HFFc6 (cell line): ENCODE results near the gene ATP2B2. TPM values are rescaled to one million over a fixed set of nuclear protein-coding genes. Genes with fewer than 3 reads are reported as not detected.

Experiments
- DNase-seq: peaks from one replicate; pipeline ENCODE4 v3.0.0-alpha.2; 2018
- H3K27ac Mint-ChIP-seq: 2 replicates; pipeline ENCODE4 v1.8.0; 2020; ENCODE audit warnings: mild to moderate bottlenecking, mixed read lengths
- H3K27me3 Mint-ChIP-seq: 2 replicates; pipeline ENCODE4 v1.8.0; 2021; ENCODE audit warnings: mild to moderate bottlenecking, moderate library complexity, mixed read lengths; ENCODE audit not compliant: insufficient read depth
- H3K36me3 Mint-ChIP-seq: 2 replicates; pipeline ENCODE4 v1.8.0; 2021; ENCODE audit warnings: low read depth, mixed read lengths
- H3K4me1 Mint-ChIP-seq: 2 replicates; pipeline ENCODE4 v1.8.0; 2020; ENCODE audit warnings: low read depth, mixed read lengths
- H3K4me3 Mint-ChIP-seq: 2 replicates; pipeline ENCODE4 v1.8.0; 2020; ENCODE audit warnings: mild to moderate bottlenecking, moderate library complexity, mixed read lengths
- H3K9me3 Mint-ChIP-seq: 2 replicates; pipeline ENCODE4 v1.8.0; 2020; ENCODE audit warnings: mild to moderate bottlenecking, mixed read lengths
- total RNA-seq, 6 experiments: library from RNA; stranded (reverse); fragmentation: NEBNext Ultra II Directional; extraction: Animal tissue kit (Norgen Biotek cat#: 25700); gene quantifications; 2 replicates in 1 of 6; 3 replicates in 5 of 6; pipeline ENCODE4 v1.2.3, GENCODE V29; 2021
- TF ChIP-seq, protein P1 (sequence below): fragments of 200-600 bp; sonication (generic); IDR thresholded peaks from 2 replicates; pipeline ENCODE4 v1.5.0; 2021; ENCODE audit warnings: antibody characterized with exemption, mild to moderate bottlenecking

The ATP2B2 gene
- total RNA-seq, 6 experiments from 2014 or later = not detected

DNA sequence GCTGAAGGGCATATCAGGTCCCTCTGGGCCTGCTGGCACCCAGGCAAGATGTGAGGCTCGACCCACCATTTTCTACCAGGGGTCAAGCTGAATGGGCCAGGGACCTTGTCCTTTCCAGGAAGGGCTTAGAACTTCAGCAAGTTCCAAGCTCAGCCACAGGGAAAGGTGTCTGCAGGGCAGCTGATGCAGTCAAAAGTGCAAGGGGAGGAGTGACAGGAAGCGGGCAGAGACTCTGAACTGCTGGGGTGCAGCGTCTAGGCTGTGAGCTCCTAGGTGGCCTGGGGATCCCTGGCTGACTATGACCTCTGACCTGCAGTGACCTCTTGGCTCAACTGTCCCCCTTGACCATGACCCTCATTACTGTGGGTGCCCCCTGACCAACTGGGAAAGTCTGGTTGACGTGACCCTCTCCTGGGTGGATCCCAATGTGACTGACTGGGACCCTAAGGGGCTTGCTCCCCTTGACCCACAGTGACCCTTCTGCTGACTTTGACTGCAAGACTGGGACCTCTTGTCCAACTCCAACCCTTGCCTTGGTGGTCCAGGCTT lies 170.1 kb downstream of the ATP2B2 start:
- TF ChIP-seq, protein P1, sequence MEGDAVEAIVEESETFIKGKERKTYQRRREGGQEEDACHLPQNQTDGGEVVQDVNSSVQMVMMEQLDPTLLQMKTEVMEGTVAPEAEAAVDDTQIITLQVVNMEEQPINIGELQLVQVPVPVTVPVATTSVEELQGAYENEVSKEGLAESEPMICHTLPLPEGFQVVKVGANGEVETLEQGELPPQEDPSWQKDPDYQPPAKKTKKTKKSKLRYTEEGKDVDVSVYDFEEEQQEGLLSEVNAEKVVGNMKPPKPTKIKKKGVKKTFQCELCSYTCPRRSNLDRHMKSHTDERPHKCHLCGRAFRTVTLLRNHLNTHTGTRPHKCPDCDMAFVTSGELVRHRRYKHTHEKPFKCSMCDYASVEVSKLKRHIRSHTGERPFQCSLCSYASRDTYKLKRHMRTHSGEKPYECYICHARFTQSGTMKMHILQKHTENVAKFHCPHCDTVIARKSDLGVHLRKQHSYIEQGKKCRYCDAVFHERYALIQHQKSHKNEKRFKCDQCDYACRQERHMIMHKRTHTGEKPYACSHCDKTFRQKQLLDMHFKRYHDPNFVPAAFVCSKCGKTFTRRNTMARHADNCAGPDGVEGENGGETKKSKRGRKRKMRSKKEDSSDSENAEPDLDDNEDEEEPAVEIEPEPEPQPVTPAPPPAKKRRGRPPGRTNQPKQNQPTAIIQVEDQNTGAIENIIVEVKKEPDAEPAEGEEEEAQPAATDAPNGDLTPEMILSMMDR = no peak
- Mint-ChIP-seq H3K36me3 (no peaks in the 10 kb centered on the region), H3K27ac (no peak overlapping the region), H3K4me1 (peaks cover 14% of the 10 kb centered on the region; the same call in 1 of the 2 replicates), H3K9me3 (no peaks in the 10 kb centered on the region), H3K27me3 (peaks cover 36% of the 10 kb centered on the region), H3K4me3 (no peak overlapping the region)
- DNase-seq = no peak

DNA sequence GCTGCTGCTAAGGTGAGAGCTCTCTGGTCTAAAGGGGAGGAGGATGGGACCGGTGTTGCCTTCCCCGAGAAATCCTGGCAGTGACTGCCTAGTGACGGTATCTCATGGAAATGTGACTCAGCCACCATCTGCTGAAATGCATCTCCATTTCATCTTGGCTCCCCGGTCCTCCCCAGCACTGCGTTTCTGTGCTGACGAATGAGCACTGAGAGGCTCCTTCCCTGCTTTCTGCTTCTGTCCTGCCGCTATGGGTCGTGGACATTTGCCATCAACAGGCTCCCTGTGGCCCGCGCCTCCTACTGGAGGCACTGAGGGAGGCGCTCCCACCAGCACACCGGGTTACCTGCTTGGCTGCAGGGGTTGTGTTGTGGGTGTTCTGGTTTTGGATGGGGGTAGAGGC lies 170.9 kb downstream of the ATP2B2 start:
- TF ChIP-seq, protein P1 = peak; percentile 67; the same call in 1 of the 2 replicates
- no peaks in the 10 kb centered on the region for H3K9me3 Mint-ChIP-seq
- no peak overlapping the region for H3K4me3 Mint-ChIP-seq
- no peaks in the 10 kb centered on the region for H3K36me3 Mint-ChIP-seq
- H3K4me1 Mint-ChIP-seq = peaks cover 14% of the 10 kb centered on the region; the same call in 1 of the 2 replicates
- DNase-seq = peak; percentile 67
- H3K27me3 Mint-ChIP-seq = peaks cover 41% of the 10 kb centered on the region
- peak overlapping the region; percentile 31; the same call in 1 of the 2 replicates for H3K27ac Mint-ChIP-seq

DNA sequence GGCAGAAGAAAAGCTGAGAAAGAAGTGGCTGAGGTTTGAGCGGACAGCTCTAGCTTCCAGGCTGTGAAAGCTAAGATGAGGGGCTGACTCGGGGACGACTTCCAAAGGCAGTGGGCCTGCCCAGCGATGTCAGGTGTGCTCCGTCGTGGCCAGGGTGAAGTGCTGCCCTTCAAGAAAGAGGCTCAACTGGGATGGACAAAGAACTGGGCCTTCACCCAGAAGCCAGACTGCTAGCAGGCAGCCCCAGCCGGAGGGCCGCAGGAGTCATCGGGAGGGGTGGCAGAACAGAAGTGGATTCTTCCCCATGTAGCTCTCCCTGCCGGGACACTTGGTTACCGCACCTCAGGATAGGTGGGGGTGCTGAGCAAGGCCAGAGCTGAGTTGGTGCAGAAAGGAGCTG lies 171.3 kb downstream of the ATP2B2 start:
- peaks cover 44% of the 10 kb centered on the region for H3K27me3 Mint-ChIP-seq
- H3K9me3 Mint-ChIP-seq = no peaks in the 10 kb centered on the region
- no peak overlapping the region for H3K4me3 Mint-ChIP-seq
- peak overlapping the region; percentile 31; the same call in 1 of the 2 replicates for H3K27ac Mint-ChIP-seq
- DNase-seq = no peak
- TF ChIP-seq, protein P1 = no peak
- H3K4me1 Mint-ChIP-seq = peaks cover 14% of the 10 kb centered on the region; the same call in 1 of the 2 replicates
- no peaks in the 10 kb centered on the region for H3K36me3 Mint-ChIP-seq

DNA sequence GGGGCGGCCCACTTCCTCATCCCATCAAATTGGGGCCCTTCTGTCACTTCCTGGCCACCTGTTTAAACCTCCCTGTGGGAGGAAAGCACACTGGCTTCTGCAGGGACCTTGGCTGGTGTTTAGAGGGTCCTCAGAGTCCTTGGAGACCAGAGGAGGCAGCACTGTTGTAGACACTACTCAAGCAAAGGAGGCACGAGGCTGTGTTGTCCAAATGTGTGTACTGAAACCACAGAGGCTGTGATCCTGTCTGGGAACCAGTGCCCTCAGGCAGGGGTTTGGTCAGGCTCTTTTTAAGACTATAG lies 172.1 kb downstream of the ATP2B2 start:
- Mint-ChIP-seq H3K27me3 (peaks cover 48% of the 10 kb centered on the region), H3K36me3 (no peaks in the 10 kb centered on the region)
- TF ChIP-seq, protein P1 = no peak

DNA sequence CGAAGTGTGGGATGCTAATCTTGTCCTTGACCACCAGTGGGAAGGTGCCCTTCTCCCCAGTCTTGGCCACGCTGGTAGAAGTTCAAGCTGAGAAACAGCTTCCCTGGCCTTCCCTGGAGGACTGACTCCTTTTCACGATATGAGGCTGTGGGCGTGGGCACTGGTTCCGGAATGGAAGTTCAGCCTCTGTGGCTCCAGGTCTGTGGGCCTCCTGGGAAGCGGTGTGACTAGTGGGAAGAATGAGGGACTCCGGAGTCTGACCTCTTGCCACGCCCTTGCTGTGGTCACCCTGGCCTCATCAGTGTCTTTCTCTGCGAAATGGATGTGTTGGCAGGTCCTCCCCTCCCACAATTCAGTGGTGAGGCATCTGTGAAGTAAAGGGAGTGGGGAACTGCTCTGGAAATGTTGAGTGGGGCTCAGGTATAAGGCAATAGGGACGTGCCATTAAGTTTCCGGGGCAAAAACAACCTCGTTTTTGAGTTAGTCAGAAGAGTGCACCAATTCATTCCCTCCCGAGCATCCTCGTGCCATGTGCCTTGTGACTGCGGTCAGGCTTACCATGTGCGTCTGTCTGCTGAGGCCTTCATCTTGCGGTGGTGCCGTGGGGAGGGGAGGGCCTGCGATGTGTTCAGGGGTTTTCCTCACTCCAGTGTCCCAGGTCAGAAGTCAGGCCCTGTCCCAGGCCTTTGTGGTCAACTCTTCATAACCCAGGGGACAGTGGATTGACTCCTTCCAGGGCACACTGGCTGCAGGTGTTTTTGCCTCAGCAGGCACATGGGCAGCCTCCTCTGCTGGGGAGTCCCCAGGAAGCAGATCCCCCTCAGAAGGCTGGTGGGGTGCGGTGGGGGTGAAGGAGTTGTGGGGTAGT lies 172.7 kb downstream of the ATP2B2 start:
- no peak for DNase-seq

More for the DNA sequence above, 172.1 kb downstream of the ATP2B2 start:
- no peak for DNase-seq
- H3K27ac Mint-ChIP-seq = no peak overlapping the region
- no peaks in the 10 kb centered on the region for H3K9me3 Mint-ChIP-seq
- H3K4me3 Mint-ChIP-seq = no peak overlapping the region
- peaks cover 14% of the 10 kb centered on the region; the same call in 1 of the 2 replicates for H3K4me1 Mint-ChIP-seq

More for the DNA sequence above, 172.7 kb downstream of the ATP2B2 start:
- Mint-ChIP-seq H3K27ac (no peak overlapping the region), H3K4me1 (peaks cover 14% of the 10 kb centered on the region; the same call in 1 of the 2 replicates), H3K4me3 (no peak overlapping the region), H3K36me3 (no peaks in the 10 kb centered on the region), H3K9me3 (no peaks in the 10 kb centered on the region), H3K27me3 (peaks cover 52% of the 10 kb centered on the region)
- TF ChIP-seq, protein P1 = no peak
